ENCODE results near the gene KAZN.

The KAZN gene

DNA sequence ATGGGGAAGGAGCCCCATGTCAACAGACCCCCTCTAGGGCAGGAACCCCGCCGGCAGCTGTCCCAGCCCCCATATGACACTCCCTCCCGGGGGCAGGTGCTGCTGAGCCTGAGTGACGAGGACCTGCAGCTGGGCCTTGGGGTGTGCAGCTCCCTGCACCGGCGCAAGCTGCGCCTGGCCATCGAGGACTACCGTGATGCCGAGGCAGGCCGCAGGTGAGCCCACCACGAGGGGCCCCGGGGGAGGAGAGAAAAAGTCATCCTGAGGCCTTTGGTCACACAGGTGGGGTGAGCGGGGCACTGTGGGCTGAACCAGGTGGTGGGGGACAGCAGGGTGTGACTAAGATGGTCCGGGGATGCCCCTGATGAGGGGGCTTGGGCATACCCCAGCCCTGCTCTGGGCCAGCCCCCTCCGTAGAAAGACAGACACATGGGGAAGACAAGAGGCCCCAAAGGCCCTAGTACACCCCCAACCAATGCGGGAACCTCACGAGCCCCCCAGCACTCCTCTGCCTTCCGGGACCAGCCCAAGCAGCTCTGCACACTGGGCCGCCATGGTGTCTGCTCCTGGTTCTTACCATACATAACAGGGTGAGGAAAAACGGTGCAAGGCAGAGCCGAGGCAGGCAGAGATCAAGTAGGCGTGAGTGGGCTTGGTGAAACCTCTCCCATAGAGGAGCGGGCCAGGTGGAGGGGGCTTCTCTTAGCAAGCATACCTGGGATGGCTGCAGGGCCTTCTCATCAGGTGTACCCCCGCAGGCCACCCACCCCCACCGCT lies 496.4 kb downstream of the KAZN start:
- no peak for DNase-seq (ENCODE audit: low spot score)

DNA sequence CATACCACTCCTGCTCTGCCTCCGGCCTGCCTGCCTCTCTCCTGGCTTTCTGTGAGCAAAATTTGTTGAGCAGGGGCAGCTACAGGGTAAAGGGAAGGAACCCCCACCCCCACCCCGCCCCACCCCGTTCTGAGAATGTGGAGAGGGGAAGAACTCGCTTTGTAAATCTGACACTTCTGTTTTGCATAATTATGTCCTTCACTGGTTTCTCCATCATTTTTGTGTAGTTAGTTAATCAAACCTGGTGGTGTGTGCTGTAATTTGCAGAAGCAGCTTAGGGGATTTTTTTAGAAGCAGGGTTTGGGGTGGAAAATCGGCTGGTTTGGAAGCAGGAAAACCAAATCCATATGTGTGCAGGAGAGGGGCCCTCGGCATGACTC lies 497.0 kb downstream of the KAZN start:
- DNase-seq (ENCODE audit: low spot score): no peak

DNA sequence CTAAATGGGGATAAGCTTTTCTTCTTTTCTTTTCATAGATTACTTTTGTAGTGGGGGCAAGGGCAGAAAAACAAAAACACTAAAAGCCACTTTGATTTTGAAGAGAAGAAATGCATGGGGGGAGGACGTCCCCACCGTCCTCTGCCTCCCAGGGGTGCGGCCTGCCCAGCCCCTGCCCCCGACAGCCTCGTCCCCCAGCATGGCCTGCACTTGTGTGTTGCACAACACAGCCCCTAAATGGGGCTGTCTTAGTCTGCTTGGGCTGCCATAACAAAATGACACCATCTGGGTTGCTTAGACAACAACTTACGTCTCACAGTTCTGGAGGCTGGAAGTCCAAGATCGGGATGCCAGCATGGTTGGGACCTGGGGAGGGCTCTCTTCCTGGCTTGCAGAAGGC lies 497.8 kb downstream of the KAZN start:
- DNase-seq (ENCODE audit: low spot score): no peak

DNA sequence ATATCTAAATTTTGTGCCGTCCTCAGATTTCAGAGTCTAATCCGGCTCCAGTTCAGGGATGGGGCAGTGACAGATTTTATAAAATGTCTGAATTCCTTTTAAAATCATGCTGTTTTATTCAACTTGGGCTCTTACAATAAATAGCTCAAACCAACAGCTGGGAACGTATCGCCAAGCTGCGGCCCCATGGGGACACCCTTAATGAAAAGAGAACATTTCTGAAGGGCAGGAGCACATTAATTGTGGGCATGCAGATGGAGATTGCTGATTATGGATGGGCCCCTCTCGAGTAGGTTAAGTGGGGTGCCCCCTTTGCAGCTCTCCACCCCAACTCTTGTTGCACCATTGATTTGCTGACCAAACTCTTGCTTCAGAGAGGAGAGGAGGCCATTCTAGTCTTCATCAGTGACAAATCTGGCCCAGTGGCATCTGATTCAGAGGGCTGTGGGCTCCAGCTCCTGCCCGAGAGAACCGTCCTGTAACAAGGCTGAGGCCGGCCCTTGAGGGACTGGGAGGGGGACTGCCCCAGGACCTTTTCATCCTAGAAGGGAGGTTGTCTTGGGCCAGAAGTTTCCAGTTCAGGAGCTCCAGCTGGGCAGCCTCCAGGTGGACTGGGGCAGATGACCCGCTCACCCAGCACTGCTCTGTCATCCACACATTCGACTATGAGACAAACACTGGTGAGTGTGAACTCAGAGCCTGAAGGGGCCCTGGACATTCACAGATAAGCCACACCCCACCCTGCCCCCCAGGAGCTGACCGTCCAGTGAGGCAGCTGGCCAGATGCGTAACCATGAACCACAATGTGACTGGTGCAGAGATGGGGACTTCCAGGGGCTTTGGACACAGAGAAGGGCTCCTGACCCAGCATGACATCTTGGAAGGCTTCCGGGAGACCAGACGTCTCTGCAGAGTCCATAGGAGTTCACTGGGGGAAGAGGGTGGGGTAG lies 500.0 kb downstream of the KAZN start:
- DNase-seq (ENCODE audit: low spot score): no peak

DNA sequence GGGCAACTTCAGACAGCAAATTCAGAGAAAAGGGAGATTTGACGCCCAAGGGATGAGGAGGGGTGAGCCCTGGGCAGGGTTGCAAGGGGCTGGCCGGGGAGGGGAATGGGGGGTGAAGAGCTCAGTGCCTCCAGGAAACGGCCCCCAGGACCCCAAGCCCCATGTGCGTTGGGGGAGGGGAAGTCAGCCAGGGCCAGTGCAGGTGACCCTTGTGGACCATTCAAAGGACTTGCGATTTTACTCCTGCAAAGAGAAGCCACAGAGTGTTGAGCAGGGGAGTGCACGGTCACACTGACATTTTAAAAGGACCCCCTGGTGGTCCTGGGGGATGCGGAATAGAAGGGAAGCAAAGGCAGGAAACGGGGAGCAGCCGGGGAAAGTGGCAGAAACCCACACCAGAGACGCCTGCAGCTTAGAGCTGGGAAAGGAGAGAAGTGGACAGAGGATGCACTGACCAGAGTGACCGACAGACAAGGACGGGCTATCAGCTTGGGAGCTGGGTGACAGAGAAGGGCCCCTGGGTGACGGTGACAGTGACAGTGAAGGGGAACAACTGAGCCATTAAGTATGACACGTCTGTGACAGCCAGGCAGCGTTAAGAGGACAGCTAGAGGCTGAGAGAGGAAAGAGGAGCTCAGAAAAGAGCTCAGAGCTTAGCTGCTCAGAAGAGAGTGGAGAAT lies 501.1 kb downstream of the KAZN start:
- no peak for DNase-seq (ENCODE audit: low spot score)

DNA sequence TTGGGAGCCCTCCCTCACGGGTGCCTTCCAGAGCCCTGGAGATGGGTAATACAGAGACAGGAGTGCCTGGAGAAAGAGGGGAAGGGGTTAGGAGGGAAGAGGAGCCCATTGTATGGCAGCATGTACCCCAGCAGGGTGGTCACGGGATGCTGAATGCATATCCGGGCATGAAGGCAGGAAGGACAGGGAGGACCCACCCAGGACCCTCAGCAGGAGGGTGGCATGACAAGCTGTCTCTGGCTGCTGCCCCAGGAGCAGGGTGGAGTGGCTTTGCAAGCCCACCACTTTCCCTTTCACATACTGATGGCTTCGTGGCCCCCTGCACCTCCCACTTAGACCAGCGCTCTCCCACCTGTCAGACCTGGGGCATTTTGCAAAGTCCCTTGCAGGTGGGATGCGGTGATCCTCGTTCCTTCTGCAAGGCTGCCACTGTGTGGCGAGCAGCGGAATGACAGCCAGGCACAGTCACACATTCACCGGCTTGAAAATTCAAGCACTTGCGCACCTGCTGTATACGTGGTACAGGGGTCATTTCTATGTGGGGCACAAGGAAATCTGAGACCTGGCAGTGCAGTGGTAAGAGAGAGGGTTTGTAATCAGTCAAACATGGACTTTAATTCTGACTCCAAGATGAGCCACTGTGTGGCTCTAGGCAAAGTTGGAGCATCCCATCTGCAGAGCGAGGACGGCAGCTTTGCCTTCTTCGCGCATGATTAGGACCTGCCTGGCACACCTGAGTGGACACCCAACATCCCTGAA lies 501.8 kb downstream of the KAZN start:
- DNase-seq (ENCODE audit: low spot score): peak; percentile 33

DNA sequence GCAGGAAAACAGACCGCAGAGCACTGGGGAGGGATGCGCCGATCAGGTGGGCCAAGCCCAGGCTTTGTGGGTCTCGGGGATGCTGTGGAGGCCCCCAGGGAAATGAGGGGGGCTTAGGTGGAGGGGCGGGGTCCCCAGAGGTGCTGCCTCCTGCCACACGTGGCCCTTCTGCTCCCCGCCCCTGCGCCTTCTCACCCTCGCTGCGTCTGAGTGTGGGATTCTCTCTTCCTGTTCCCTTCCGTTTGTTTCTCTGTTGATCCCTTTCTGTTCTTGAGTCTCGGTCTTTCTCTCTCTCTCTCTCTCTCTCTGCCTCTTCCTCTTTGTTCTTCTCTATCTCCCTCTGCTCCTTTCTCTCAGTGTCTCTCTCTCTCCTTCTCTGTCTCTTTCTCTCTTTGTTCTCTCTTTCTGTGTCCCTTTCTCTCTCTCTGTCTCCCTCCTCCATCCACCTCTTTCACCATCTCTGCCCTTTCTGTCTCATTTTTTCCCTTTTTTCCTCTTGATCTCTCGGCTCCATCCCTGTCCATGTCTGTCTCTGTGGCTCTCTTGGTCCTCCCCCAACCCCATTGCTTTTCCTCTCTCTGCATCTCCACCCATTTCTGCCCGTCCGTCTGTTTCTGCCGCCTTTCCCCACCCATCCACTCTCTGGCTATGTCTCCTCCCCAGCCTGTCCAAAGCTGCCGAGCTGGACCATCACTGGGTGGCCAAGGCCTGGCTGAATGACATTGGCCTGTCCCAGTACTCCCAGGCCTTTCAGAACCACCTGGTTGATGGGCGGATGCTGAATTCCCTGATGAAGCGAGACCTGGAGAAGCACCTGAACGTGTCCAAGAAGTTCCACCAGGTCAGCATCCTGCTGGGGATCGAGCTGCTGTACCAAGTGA lies 502.6 kb downstream of the KAZN start:
- DNase-seq (ENCODE audit: low spot score): no peak

DNA sequence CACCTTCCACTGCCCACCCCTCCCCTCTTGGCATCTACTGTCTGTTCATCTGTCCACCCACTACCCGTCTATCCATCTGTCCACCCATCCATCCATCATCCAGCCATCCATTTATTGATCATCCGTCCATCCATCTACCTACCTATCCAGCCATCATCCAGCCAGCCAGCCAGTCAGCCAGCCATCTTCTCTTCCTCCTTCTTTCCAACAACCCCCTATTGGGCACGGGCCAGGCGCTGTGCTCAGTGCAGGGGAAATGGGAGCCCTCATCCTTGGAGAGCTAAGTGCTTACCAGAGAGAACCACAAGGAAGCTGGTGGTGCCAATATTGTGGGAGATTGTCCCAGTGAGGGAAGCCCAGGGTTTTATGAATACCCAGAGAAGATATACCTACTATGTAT lies 503.3 kb downstream of the KAZN start:
- no peak for DNase-seq (ENCODE audit: low spot score)

DNA sequence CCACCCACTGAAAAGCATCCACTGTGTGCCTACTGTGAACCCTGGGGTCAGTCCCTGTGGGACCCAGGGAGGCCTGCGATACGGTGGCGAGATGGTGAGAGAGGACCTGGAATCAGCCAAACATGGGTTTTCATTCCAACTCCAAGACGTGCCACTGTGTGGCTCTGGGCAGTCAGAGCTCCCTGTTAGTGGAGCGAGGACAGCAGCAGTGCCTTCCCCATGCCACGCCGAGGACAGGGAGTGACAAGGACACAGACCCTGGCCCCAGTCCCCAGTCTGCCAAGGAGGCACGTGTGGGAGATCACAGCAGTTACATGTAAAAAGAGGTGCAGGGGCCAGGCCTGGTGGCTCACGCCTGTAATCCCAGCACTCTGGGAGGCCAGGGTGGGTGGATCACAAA lies 504.2 kb downstream of the KAZN start:
- DNase-seq (ENCODE audit: low spot score): no peak

DNA sequence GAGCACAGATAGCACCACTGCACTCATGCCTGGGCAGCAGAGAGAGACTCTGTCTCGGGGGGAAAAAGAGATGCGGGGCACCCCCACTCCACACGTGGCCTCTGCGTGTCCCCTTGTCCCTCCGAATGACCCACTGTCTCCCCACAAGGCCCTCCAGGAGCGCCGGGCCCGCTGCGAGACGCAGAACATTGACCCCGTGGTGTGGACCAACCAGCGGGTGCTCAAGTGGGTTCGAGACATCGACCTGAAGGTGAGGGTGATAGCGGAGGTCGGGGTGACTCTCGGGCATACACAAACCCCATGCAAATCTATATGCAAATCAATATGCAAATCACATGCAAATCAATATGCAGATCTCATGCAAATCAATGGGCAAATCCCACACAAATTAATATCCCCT lies 504.7 kb downstream of the KAZN start:
- no peak for DNase-seq (ENCODE audit: low spot score)

DNA sequence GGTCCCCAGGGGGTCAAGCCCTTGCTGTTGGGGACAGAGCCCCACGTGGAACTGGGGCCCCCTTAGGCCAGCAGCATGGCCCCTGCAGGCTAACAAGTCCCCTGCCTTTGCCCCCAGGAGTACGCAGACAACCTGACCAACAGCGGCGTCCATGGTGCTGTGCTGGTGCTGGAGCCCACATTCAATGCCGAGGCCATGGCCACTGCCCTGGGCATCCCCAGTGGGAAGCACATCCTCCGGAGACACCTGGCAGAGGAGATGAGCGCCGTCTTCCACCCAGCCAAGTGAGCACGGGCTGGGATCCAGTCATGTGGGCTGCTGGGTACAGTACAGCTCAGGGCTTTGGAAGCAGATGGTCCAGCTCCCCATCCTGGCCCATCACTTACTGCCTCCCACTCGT lies 505.4 kb downstream of the KAZN start:
- DNase-seq (ENCODE audit: low spot score): no peak

DNA sequence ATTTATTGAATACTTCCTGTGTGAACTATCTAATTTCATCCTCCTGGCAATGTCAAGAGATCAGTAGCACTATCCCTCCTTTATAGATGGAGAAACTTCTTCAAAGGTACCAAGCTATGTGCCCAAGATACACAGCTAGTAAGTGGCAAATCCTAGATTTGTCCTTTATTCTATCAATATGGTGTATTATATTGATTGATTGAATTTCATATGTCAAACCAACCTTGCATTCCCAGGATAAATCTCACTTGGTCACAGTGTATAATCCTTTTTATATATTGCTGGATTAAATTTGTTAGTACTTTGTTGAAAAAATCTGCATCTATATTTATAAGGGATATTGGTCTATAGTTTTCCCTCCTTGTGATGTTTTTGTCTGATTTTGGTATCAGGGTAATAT lies 506.3 kb downstream of the KAZN start:
- DNase-seq (ENCODE audit: low spot score): no peak

DNA sequence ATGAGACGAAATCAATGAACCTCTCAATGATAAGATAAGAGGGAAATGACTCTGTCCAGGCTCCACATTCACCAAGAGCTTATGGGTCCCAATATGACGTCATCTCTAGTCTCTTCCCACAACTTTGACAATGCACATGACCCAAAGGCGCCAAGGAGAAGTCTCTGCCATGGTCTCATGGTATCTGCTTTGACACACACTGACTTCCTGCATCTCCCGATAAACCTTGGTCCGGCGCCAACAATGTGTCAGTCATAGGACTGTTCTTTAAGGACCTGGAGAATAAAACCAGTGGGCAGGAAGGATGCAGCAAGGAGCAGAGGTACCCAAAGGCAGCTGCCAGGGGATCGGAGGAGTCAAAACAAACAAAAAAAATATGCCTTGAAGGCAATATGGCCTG lies 508.1 kb downstream of the KAZN start:
- DNase-seq (ENCODE audit: low spot score): peak; percentile 57

DNA sequence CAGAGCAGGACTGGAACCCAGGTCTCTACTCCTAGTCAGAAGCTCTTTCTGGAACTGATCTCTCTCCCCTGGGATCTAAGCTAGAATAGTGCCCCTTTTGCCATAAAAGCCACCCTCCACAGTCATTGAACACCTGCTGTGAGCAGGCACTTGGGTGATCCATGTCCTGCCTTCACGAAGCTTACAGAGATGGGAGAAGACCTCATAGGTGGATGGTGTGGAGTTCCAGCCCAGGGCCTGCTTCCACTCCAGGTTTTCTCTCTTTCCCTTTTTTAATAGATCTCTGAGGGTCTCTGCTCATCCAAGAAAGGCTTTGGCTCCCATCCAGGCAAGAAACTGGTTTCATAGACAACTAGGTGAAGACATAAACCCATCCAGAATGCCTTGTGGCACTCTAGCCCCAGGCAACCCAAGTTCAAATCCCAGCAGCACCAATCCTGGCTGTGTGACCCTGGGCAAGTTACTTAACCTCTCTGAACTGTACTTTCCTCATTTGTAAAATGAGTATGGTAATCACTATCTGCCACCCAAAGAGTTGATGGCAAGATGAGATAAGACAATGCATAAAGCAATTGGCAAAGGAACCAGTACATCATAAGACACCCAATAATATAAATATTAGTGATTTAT lies 508.7 kb downstream of the KAZN start:
- no peak for DNase-seq (ENCODE audit: low spot score)

DNA sequence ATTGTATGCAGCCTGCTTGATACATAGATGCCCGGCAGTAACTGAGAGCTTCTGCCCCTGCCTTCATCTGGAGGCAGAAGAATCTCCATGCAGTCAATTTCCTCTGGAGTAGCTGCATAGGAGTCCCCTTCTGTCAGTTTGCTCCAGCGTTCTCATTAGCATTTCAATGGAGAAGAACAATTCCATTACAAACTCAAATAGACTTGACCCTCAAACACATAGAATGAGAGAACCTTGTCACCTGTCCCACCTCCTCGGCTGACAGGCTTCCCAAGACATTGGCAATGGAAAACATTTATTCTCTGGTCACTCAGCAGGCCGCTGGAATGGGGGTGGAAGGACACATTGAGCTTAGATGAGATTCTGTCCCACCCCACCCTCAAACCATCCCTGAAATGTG lies 509.4 kb downstream of the KAZN start:
- DNase-seq (ENCODE audit: low spot score): no peak

DNA sequence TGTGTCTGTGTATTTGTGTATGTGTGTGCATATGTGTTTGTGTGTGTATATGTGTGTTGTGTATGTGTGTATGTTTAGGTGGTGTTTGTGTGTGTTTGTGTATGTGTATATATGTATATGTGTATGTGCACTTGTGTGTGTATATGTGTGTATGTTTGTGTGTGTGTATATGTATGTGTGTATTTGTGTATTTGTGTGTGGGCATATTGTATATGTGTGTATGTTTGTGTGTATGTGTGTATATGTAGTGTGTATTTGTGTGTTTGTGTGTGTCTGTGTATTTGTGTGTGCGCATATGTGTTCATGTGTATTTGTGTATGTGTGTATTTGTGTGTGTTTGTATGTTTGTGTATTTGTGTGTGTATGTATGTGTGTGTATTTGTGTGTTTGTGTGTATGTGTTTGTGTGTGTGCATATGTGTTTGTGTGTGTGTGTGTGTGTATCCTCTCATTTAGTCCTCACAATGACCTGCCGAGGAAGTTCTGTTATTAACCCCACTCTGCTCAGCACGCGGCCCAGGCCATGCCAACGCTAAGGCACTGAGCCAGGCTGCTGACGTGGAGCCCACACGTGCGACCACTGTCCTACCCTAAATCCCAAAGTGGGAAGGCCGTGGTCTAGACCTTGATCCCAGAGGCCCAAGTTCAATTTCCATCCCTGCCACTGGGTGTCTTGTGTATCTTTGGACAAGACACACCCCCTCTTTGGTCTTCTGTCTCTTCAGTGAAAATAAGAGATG lies 511.8 kb downstream of the KAZN start:
- DNase-seq (ENCODE audit: low spot score): no peak

DNA sequence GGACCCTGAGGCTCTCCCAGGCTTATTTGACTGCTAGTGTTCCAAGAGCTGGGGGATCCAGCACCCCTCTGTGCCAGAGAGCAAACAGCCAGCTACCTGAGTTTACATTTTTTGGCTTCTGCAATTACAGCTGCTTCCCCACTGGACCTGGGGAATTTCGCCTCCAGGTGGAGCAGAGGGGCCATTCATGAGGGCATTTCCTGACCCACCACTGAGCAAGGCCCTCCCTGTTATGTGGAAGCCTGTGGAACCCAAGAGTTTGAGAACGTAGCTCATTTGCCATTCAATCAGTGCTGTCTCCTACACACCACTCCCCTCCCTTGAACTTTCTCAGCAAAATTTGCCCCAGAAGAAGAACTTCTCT lies 512.4 kb downstream of the KAZN start:
- no peak for DNase-seq (ENCODE audit: low spot score)

DNA sequence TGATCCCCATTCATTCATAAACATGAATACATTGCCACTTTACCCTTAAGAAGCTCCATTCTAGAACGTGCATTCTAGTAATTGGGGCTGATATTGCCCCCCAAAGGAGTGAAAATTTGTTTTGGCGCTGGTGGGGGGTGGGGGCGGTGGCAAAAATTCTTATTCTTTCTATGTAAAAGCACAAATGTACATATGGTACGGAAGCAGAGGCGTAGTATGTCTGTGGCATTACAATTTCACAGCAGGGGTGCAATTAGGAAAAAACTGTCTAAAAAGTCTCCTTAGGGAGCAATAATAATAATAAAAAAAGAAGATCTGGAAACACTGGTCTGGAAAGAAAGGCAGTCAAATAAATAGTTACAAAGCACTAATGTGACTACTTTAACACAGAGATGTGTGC lies 514.7 kb downstream of the KAZN start:
- DNase-seq (ENCODE audit: low spot score): no peak

DNA sequence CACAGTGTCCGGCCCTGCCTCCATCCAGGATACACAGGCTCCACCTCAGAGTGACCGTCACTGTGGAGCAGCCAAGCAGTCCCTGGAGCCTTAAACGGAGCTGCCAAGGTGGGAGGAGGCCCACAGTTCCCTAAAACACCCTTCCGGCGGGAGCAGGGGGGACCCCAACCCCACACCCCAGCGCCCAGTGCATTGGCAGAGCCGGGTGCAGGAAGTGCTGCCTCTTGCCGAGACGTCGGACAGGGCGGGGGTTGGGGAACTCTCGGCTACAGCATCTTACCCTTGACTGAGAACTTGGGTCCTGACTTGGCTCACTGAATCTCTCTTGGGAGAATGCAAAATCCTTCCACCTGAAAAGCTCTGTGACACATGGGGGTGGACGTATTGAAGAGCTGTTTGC lies 516.4 kb downstream of the KAZN start:
- DNase-seq (ENCODE audit: low spot score): no peak
